SK-N-SH (cell line): ENCODE data around the gene FOXO4. TPM values are rescaled to one million over a fixed set of nuclear protein-coding genes. Genes with fewer than 3 reads are reported as not detected.
"Not testable (repeated sequence)": the region's sequence is repeated elsewhere in the genome, so short reads cannot be mapped to it uniquely, and the experiment has no call there.

Experiments used
- CTCF ChIA-PET: fragments of 300-600, 350-600 bp; formaldehyde crosslinking; extraction: SDS; loops from one replicate; lab custom pipeline; 2021; lab: Yijun Ruan, JAX
- POLR2A ChIA-PET: fragments of 350-600 bp; sonication (Branson Sonifier 250); formaldehyde crosslinking; extraction: SDS; loops from one replicate; lab custom pipeline; 2020; ENCODE audit warnings: antibody characterized with exemption, inconsistent platforms; lab: Yijun Ruan, JAX
- DNase-seq: peaks from one replicate; pipeline ENCODE4 v3.0.0; 2012
- H2AFZ ChIP-seq: fragments of 200-600 bp; sonication (generic); 2 replicates; pipeline ENCODE4 v1.8.1; 2016; ENCODE audit warnings: antibody characterized with exemption, mild to moderate bottlenecking, low read depth
- H3F3A ChIP-seq: fragments of 200-600 bp; sonication (generic); replicated peaks from 2 replicates; pipeline ENCODE3; 2016; ENCODE audit warnings: antibody characterized with exemption, mild to moderate bottlenecking; ENCODE audit not compliant: insufficient read depth
- H3K27ac ChIP-seq, 2 experiments: fragments of 200-500 bp in 1 of 2; fragments of 200-600 bp in 1 of 2; sonication (Bioruptor generic) in 1 of 2; sonication (generic), shearing (Covaris generic) in 1 of 2; 2 replicates each; pipeline versions ENCODE4 v1.5.1 to v1.6.1; 2014 to 2016; ENCODE audit warnings: low read depth in 2 of 2, inconsistent platforms in 1 of 2, low read length in 1 of 2, mild to moderate bottlenecking in 1 of 2, mixed read lengths in 1 of 2
- H3K27me3 ChIP-seq: fragments of 200-600 bp; sonication (generic), shearing (Covaris generic); 2 replicates; pipeline ENCODE4 v1.6.1; 2016; ENCODE audit warnings: mixed run types; ENCODE audit not compliant: insufficient read depth
- H3K36me3 ChIP-seq, 2 experiments: fragments of 200-500 bp in 1 of 2; fragments of 200-600 bp in 1 of 2; sonication (Bioruptor generic) in 1 of 2; sonication (generic) in 1 of 2; replicated peaks in 1 of 2; 2 replicates each; pipeline versions ENCODE3 to v1.5.1; 2014 to 2016; ENCODE audit warnings: low read length in 1 of 2, mild to moderate bottlenecking in 1 of 2; ENCODE audit not compliant: insufficient read depth in 2 of 2, control insufficient read depth in 1 of 2
- H3K4me1 ChIP-seq, 2 experiments: fragments of 200-500 bp in 1 of 2; fragments of 200-600 bp in 1 of 2; sonication (Bioruptor generic) in 1 of 2; sonication (generic), shearing (Covaris generic) in 1 of 2; 2 replicates each; pipeline versions ENCODE4 v1.5.1 to v1.6.1; 2014 to 2016; ENCODE audit warnings: low read depth in 1 of 2, low read length in 1 of 2, mixed run types in 1 of 2; ENCODE audit not compliant: insufficient read depth in 2 of 2, control insufficient read depth in 1 of 2
- H3K4me2 ChIP-seq: fragments of 200-600 bp; sonication (generic), shearing (Covaris generic); 2 replicates; pipeline ENCODE4 v1.6.1; 2017; ENCODE audit warnings: mixed run types
- H3K4me3 ChIP-seq, 2 experiments: fragments of 200-500 bp in 1 of 2; fragments of 200-600 bp in 1 of 2; sonication (Bioruptor generic) in 1 of 2; sonication (generic), shearing (Covaris generic) in 1 of 2; 2 replicates each; pipeline versions ENCODE4 v1.5.1 to v1.8.1; 2014 to 2016; ENCODE audit warnings: low read depth in 2 of 2, inconsistent platforms in 1 of 2, low read length in 1 of 2, mild to moderate bottlenecking in 1 of 2, mixed read lengths in 1 of 2, moderate library complexity in 1 of 2
- H3K79me2 ChIP-seq: fragments of 200-600 bp; sonication (generic); 2 replicates; pipeline ENCODE4 v1.8.1; 2017; ENCODE audit warnings: mild to moderate bottlenecking; ENCODE audit not compliant: insufficient read depth
- H3K9ac ChIP-seq: fragments of 200-600 bp; sonication (generic); 2 replicates; pipeline ENCODE4 v1.6.1; 2017; ENCODE audit warnings: mixed run types
- H3K9me2 ChIP-seq: fragments of 200-600 bp; sonication (generic); 2 replicates; pipeline ENCODE4 v1.6.1; 2017; ENCODE audit warnings: mixed run types
- H3K9me3 ChIP-seq: fragments of 200-600 bp; sonication (generic); 2 replicates; pipeline ENCODE4 v1.6.1; 2017; ENCODE audit warnings: mixed run types, mild to moderate bottlenecking, moderate library complexity
- H4K20me1 ChIP-seq: fragments of 200-600 bp; sonication (generic); 2 replicates; pipeline ENCODE4 v1.6.1; 2017; ENCODE audit warnings: mild to moderate bottlenecking, mixed run types; ENCODE audit not compliant: insufficient read depth
- FOSL2 ChIP-seq: IDR thresholded peaks from 2 replicates; pipeline ENCODE4 v1.4.0; 2012; ENCODE audit warnings: low read depth, mild to moderate bottlenecking, moderate library complexity, borderline replicate concordance
- GABPA ChIP-seq: IDR thresholded peaks from 2 replicates; pipeline ENCODE4 v1.4.0; 2012; ENCODE audit warnings: low read depth, mild to moderate bottlenecking
- GATA2 ChIP-seq: sonication (generic); formaldehyde crosslinking; IDR thresholded peaks from 2 replicates; pipeline ENCODE4 v1.5.0; 2020; ENCODE audit warnings: mild to moderate bottlenecking, missing genetic modification reagents
- MXI1 ChIP-seq: IDR thresholded peaks from 2 replicates; pipeline ENCODE4 v1.6.1; 2012; ENCODE audit warnings: mild to moderate bottlenecking, low read depth, low read length, improper control_type of control experiment
- NFIC ChIP-seq: IDR thresholded peaks from 2 replicates; pipeline ENCODE4 v1.4.0; 2012; ENCODE audit warnings: borderline replicate concordance
- NRF1 ChIP-seq: IDR thresholded peaks from 2 replicates; pipeline ENCODE4 v1.6.1; 2012; ENCODE audit warnings: low read depth, mild to moderate bottlenecking, low read length
- POLR2AphosphoS5 ChIP-seq: IDR thresholded peaks from 2 replicates; pipeline ENCODE4 v1.6.1; 2012; ENCODE audit warnings: low read depth, low read length
- RCOR1 ChIP-seq: fragments of 150-350 bp; IDR thresholded peaks from 2 replicates; pipeline ENCODE4 v1.6.1; 2017; ENCODE audit warnings: antibody characterized with exemption, low read length
- RXRA ChIP-seq: IDR thresholded peaks from 2 replicates; pipeline ENCODE4 v1.4.0; 2012; ENCODE audit warnings: low read depth, mild to moderate bottlenecking, borderline replicate concordance
- SIN3A ChIP-seq: IDR thresholded peaks from 2 replicates; pipeline ENCODE4 v1.6.1; 2012; ENCODE audit warnings: low read depth, mild to moderate bottlenecking, low read length, moderate library complexity, borderline replicate concordance
- TCF12 ChIP-seq: IDR thresholded peaks from 2 replicates; pipeline ENCODE4 v1.4.0; 2012
- WGBS: methylation state at CpG from one replicate; pipeline ENCODE4 v1.1.6; 2017; ENCODE audit warnings: low lambda C conversion rate; 5-methylcytosine and 5-hydroxymethylcytosine counted together
- polyA plus RNA-seq, 3 experiments: library from polyadenylated mRNA; depleted of rRNA; stranded (reverse); fragments of >200 nt; gene quantifications; 2 replicates each; pipeline ENCODE4 v1.2.3, GENCODE V29; 2012
- TF ChIP-seq, protein P1 (sequence below): IDR thresholded peaks from 2 replicates; pipeline ENCODE4 v1.4.0; 2012; ENCODE audit warnings: low read depth
- TF ChIP-seq, protein P2 (sequence below): IDR thresholded peaks from 2 replicates; pipeline ENCODE4; 2012
- TF ChIP-seq, protein P3 (sequence below): fragments of 200-600 bp; sonication (generic); IDR thresholded peaks from 2 replicates; pipeline ENCODE4 v1.6.1; 2017; ENCODE audit warnings: antibody characterized with exemption, mild to moderate bottlenecking, moderate library complexity

Gene FOXO4, protein sequence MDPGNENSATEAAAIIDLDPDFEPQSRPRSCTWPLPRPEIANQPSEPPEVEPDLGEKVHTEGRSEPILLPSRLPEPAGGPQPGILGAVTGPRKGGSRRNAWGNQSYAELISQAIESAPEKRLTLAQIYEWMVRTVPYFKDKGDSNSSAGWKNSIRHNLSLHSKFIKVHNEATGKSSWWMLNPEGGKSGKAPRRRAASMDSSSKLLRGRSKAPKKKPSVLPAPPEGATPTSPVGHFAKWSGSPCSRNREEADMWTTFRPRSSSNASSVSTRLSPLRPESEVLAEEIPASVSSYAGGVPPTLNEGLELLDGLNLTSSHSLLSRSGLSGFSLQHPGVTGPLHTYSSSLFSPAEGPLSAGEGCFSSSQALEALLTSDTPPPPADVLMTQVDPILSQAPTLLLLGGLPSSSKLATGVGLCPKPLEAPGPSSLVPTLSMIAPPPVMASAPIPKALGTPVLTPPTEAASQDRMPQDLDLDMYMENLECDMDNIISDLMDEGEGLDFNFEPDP
- polyA plus RNA-seq (2012; rRNA removed) = 1.9 TPM in 2 replicates
- 1.7 and 1.9 TPM in 2 replicates for polyA plus RNA-seq (2012; cell fraction: cytosol; rRNA removed)
- polyA plus RNA-seq (2012; cell fraction: nucleus; rRNA removed) = 3.9 and 5.6 TPM in 2 replicates

DNA sequence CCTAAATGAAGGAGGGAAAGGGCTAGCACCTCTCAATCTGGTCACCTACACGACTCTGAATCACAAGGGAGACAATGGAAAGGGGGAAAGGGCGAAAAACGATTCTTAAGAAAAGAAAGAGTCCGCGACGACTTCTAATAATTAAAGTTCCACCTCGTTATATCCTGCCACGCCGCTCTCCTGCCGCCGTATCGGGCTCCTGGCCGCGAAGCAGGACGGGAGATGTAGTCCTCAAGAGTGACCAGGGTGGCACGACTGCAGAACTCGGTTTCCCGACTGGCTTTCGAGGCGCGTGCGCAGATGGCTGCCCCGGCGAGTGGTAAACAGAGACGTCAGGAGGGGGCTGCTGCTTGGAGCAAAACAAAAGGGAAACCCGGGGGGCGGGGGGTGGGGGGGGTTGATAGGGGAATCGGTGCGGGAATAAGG, at the start of gene FOXO4:
FOXO4 (plus strand) TSS at position 297 of the 426 bp plus-strand sequence. CDS start 678 bp downstream, outside the sequence.
- TF ChIP-seq MXI1 (peak; percentile 36; the same call in 1 of the 2 replicates), NRF1 (peak; percentile 73), POLR2AphosphoS5 (0 out of 2 replicates have a peak, but pooled peaks have one; percentile 57), GABPA (peak; percentile 42)
- TF ChIP-seq, protein P1, sequence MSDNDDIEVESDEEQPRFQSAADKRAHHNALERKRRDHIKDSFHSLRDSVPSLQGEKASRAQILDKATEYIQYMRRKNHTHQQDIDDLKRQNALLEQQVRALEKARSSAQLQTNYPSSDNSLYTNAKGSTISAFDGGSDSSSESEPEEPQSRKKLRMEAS = peak; percentile 77; the same call in 1 of the 2 replicates
- TF ChIP-seq, protein P2, sequence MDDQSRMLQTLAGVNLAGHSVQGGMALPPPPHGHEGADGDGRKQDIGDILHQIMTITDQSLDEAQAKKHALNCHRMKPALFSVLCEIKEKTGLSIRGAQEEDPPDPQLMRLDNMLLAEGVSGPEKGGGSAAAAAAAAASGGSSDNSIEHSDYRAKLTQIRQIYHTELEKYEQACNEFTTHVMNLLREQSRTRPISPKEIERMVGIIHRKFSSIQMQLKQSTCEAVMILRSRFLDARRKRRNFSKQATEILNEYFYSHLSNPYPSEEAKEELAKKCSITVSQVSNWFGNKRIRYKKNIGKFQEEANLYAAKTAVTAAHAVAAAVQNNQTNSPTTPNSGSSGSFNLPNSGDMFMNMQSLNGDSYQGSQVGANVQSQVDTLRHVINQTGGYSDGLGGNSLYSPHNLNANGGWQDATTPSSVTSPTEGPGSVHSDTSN = no peak
- no peaks in the 10 kb centered on the region for H3K79me2 ChIP-seq
- WGBS = 2% methylated on average over 27 of the region's 29 CpGs
- no peaks in the 10 kb centered on the region for H4K20me1 ChIP-seq
- peak within 1 kb of the TSS; percentile 94 for H3K4me2 ChIP-seq
- H3K36me3 ChIP-seq = no peaks in the 10 kb centered on the region
- H3K9me2 ChIP-seq = no peaks in the 10 kb centered on the region
- POLR2A ChIA-PET = interaction anchor here (0.9 kb wide), 1 partner anchor 23 kb away, joined by 4 read pairs; the partner anchor contains the start of gene MED12
- no peaks in the 10 kb centered on the region for H3K9me3 ChIP-seq
- peaks cover 0 to 16% of the 10 kb centered on the region in 2 experiments; a peak in 1 of 4 replicates for H3K4me1 ChIP-seq
- H3K9ac ChIP-seq = peak within 1 kb of the TSS; percentile 53; the same call in 1 of the 2 replicates
- CTCF ChIA-PET = interaction anchor here (1.0 to 2.6 kb wide), 2 partner anchors 22 to 34 kb away, joined by 3 to 13 read pairs; no protein-coding TSS in a partner anchor
- no peaks in the 10 kb centered on the region for H3F3A ChIP-seq
- peak within 1 kb of the TSS; percentile 98 for H2AFZ ChIP-seq
- peak within 1 kb of the TSS in 1 of 2 experiments; percentile 17; a peak in 1 of 4 replicates for H3K27ac ChIP-seq
- H3K27me3 ChIP-seq = peaks cover 5% of the 10 kb centered on the region; the same call in 1 of the 2 replicates
- DNase-seq = peak; percentile 91
- peak within 1 kb of the TSS; percentile 69 to 77 for H3K4me3 ChIP-seq

DNA sequence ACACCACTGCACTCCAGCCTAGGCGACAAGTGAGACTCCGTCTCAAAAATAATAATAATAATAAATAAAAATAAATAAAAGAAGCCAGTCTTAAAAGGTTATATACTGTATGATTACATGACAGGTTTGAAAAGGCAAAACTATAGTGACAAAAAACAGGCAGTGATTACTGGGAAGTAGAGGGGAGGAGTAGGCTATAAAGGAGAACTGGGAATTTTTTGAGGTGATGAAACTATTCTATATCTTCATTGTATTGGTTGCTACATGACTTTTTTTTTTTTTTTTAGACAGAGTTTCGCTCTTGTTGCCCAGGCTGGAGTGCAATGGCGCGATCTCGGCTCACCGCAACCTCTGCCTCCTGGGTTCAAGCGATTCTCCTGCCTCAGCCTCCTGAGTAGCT, 47.8 kb upstream of the FOXO4 start:
- H3K9ac ChIP-seq, H3K27ac ChIP-seq, DNase-seq, H3K4me3 ChIP-seq, CTCF ChIA-PET, H3K79me2 ChIP-seq, H3K9me2 ChIP-seq, H3K4me2 ChIP-seq, POLR2A ChIA-PET, H3K36me3 ChIP-seq, H3K27me3 ChIP-seq, H4K20me1 ChIP-seq, H3F3A ChIP-seq, H3K4me1 ChIP-seq, H3K9me3 ChIP-seq, H2AFZ ChIP-seq: not testable (repeated sequence)
- 78% methylated on average over 8 of the region's 8 CpGs for WGBS

DNA sequence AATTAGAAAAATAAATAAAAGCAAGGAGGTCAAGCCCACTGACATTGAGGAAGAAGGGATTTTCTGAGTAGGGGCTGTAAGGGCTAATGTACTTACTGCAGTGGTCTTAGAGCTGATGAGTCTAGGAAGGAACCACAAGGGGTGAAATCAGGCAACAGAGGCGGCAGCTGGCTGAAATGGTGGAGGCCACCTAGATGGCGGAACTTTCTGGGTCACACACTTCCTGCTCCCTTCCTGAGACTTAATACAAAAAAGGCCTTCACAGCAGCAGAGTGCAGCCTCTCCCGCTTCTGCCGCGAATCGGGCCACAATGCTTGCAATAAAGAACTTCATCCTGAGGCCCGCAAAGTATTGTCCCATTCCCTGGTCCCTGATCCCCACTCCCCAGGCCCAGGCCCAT, 42.9 kb upstream of the FOXO4 start:
- H3K36me3 ChIP-seq = peaks cover 0 to 2% of the 10 kb centered on the region in 2 experiments
- H3K4me2 ChIP-seq = no peak overlapping the region
- H3K27ac ChIP-seq = no peak overlapping the region
- 75% methylated on average over 6 of the region's 7 CpGs for WGBS
- no peaks in the 10 kb centered on the region for H3K9me2 ChIP-seq
- no peaks in the 10 kb centered on the region for H3K4me1 ChIP-seq
- H3K79me2 ChIP-seq = no peaks in the 10 kb centered on the region; the same call in 1 of the 2 replicates
- no peaks in the 10 kb centered on the region; the same call in 1 of the 2 replicates for H3K27me3 ChIP-seq
- ChIA-PET POLR2A (no interaction called here), CTCF (no interaction called here)
- no peak overlapping the region for H3K4me3 ChIP-seq
- H2AFZ ChIP-seq = no peak overlapping the region
- no peaks in the 10 kb centered on the region for H3F3A ChIP-seq
- DNase-seq = no peak
- H3K9ac ChIP-seq = no peak overlapping the region
- no peaks in the 10 kb centered on the region for H4K20me1 ChIP-seq
- H3K9me3 ChIP-seq = no peaks in the 10 kb centered on the region
- TF ChIP-seq, protein P2 = no peak
- TF ChIP-seq RXRA (no peak), SIN3A (no peak), POLR2AphosphoS5 (no peak), TCF12 (no peak), RCOR1 (no peak), FOSL2 (no peak), GATA2 (CRISPR knock-in tag) (no peak), NFIC (no peak)
- TF ChIP-seq, protein P1 = no peak
- TF ChIP-seq, protein P3, sequence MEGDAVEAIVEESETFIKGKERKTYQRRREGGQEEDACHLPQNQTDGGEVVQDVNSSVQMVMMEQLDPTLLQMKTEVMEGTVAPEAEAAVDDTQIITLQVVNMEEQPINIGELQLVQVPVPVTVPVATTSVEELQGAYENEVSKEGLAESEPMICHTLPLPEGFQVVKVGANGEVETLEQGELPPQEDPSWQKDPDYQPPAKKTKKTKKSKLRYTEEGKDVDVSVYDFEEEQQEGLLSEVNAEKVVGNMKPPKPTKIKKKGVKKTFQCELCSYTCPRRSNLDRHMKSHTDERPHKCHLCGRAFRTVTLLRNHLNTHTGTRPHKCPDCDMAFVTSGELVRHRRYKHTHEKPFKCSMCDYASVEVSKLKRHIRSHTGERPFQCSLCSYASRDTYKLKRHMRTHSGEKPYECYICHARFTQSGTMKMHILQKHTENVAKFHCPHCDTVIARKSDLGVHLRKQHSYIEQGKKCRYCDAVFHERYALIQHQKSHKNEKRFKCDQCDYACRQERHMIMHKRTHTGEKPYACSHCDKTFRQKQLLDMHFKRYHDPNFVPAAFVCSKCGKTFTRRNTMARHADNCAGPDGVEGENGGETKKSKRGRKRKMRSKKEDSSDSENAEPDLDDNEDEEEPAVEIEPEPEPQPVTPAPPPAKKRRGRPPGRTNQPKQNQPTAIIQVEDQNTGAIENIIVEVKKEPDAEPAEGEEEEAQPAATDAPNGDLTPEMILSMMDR = no peak
